Endodermal cell (in vitro differentiated cells): ENCODE data around the gene ARHGAP33. TPM values are rescaled to one million over a fixed set of nuclear protein-coding genes. Genes with fewer than 3 reads are reported as not detected.

Source experiments
- DNase-seq: peaks from one replicate; pipeline ENCODE4 v3.0.0-alpha.2; 2017
- H3K27ac ChIP-seq: 2 replicates; pipeline ENCODE4 v1.5.1; 2013; ENCODE audit warnings: mild to moderate bottlenecking, low read depth, low read length, moderate library complexity
- H3K27me3 ChIP-seq: 2 replicates; pipeline ENCODE4 v1.6.1; 2013; ENCODE audit warnings: mild to moderate bottlenecking, low read length, moderate library complexity; ENCODE audit not compliant: insufficient read depth, control insufficient read depth, poor library complexity, severe bottlenecking
- H3K36me3 ChIP-seq: 2 replicates; pipeline ENCODE4 v1.7.0; 2013; ENCODE audit warnings: mild to moderate bottlenecking, low read length, moderate library complexity; ENCODE audit not compliant: control insufficient read depth, insufficient read depth
- H3K4me1 ChIP-seq: one replicate; pipeline ENCODE4 v1.7.0; 2013; ENCODE audit warnings: low read length; ENCODE audit not compliant: control insufficient read depth, insufficient read depth
- H3K4me3 ChIP-seq: 2 replicates; pipeline ENCODE4 v1.5.1; 2013; ENCODE audit warnings: mild to moderate bottlenecking, low read length, moderate library complexity
- H3K9ac ChIP-seq: 2 replicates; pipeline ENCODE4 v1.6.1; 2013; ENCODE audit warnings: mild to moderate bottlenecking, low read length, moderate library complexity; ENCODE audit not compliant: poor library complexity, severe bottlenecking; ENCODE audit errors: extremely low read depth
- H3K9me3 ChIP-seq: 2 replicates; pipeline ENCODE4 v1.6.1; 2013; ENCODE audit warnings: mild to moderate bottlenecking, low read length, moderate library complexity; ENCODE audit not compliant: control insufficient read depth
- H3K27ac Mint-ChIP-seq: 2 replicates; pipeline ENCODE4 v1.8.0; 2020; ENCODE audit warnings: mixed read lengths
- H3K27me3 Mint-ChIP-seq: 2 replicates; pipeline ENCODE4 v1.8.0; 2021; ENCODE audit warnings: mild to moderate bottlenecking, mixed read lengths; ENCODE audit not compliant: insufficient read depth
- H3K36me3 Mint-ChIP-seq: 2 replicates; pipeline ENCODE4 v1.8.0; 2020; ENCODE audit warnings: low read depth, mixed read lengths
- H3K4me1 Mint-ChIP-seq: 2 replicates; pipeline ENCODE4 v1.8.0; 2020; ENCODE audit warnings: mixed read lengths
- H3K4me3 Mint-ChIP-seq: 2 replicates; pipeline ENCODE4 v1.8.0; 2020; ENCODE audit warnings: mild to moderate bottlenecking, moderate library complexity, mixed read lengths
- H3K9me3 Mint-ChIP-seq: 2 replicates; pipeline ENCODE4 v1.8.0; 2020; ENCODE audit warnings: mild to moderate bottlenecking, mixed read lengths
- CTCF ChIP-seq: fragments of 200-600 bp; sonication (generic); conservative IDR thresholded peaks from 2 replicates; pipeline ENCODE4 v1.5.0; 2021; ENCODE audit warnings: antibody characterized with exemption, mild to moderate bottlenecking
- WGBS, 2 experiments: methylation state at CpG; one replicate each; pipeline versions ENCODE4 v1.1.5 to v1.1.7; 2013; ENCODE audit warnings: missing lambda C conversion rate in 2 of 2, mixed read lengths in 1 of 2; ENCODE audit not compliant: insufficient coverage in 1 of 2, insufficient read length in 1 of 2; 5-methylcytosine and 5-hydroxymethylcytosine counted together
- total RNA-seq, 2 donors: library from RNA; stranded (reverse); fragmentation: NEBNext Ultra II Directional in 1 of 2; extraction: Animal tissue kit (Norgen Biotek cat#: 25700) in 1 of 2; gene quantifications; 2 replicates in 1 of 2; 3 replicates in 1 of 2; pipeline ENCODE4 v1.2.1, GENCODE V29; 2021

Gene ARHGAP33
- total RNA-seq, 2 donors from 2014 or later = 12.7 to 15.0 TPM

GRCh38 chr19:35743640-35744429 lies 31.5 kb upstream of the ARHGAP33 start:
- 93% methylated on average over 16 to 19 of the region's 19 CpGs for WGBS, 2 experiments
- Histone ChIP-seq H3K36me3 (peaks cover 9% of the 10 kb centered on the region), H3K4me1 (no peaks in the 10 kb centered on the region), H3K27me3 (no peaks in the 10 kb centered on the region), H3K9me3 (no peaks in the 10 kb centered on the region), H3K9ac (no peak overlapping the region), H3K27ac (no peak overlapping the region), H3K4me3 (peak overlapping the region; percentile 98)
- Mint-ChIP-seq H3K27ac (peak overlapping the region; percentile 100), H3K9me3 (no peaks in the 10 kb centered on the region), H3K4me1 (peaks cover 7% of the 10 kb centered on the region), H3K36me3 (peaks cover 9% of the 10 kb centered on the region), H3K4me3 (peak overlapping the region; percentile 82), H3K27me3 (no peaks in the 10 kb centered on the region)
- no peak for TF ChIP-seq CTCF
- DNase-seq = no peak

DNA sequence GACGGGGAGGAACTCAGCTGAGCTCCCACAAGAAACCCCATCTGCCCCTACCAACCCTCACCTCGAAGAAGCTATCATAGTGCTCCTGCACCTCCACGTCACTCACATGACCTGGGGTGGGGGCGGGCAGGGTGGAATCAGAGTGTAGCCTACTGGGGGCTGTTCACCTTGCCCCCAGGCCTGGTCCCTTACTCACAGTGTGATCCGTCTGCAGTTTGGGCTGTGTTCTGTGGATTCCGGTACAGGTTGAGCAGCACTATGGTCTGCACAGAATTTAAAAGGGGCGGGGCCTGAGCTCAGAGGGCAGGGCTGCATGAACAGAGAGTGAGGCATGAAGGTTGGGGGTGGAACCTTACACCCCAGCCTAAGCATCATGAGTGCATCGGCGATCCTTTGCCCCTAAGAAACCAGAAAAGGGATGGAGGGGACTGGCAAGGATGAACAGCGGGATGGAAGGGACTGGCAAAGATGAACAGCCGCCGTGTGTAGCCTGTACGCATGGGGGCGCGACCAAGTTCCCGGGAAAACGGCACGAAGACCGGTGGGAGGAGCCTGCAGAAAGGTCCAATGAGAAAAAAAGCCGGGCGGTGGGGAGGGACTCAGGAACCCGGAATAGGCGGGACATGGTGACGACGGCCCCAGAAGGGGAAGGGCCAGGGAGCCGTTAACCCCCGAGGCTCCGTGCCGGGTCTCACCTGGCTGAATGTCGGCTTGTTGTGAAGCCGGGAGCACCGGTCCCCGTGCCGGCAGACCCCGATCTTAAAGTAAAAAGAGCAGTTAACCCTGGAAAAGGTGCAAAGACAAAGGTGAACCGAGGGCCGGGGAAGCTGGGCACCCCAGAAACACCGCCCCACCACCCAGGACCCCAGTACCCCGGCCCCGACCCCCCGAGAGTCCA lies 30.7 kb upstream of the ARHGAP33 start:
- 6 to 10% methylated on average over 30 to 41 of the region's 41 CpGs for WGBS, 2 experiments
- Histone ChIP-seq H3K4me3 (peak overlapping the region; percentile 98), H3K36me3 (peaks cover 3% of the 10 kb centered on the region), H3K4me1 (no peaks in the 10 kb centered on the region), H3K27me3 (no peaks in the 10 kb centered on the region), H3K27ac (peak overlapping the region; percentile 99), H3K9ac (peak overlapping the region; percentile 99), H3K9me3 (no peaks in the 10 kb centered on the region)
- Mint-ChIP-seq H3K36me3 (peaks cover 9% of the 10 kb centered on the region), H3K4me3 (peak overlapping the region; percentile 82), H3K27ac (peak overlapping the region; percentile 100), H3K4me1 (peaks cover 10% of the 10 kb centered on the region), H3K9me3 (no peaks in the 10 kb centered on the region), H3K27me3 (no peaks in the 10 kb centered on the region)
- DNase-seq = peak; percentile 98
- peak; percentile 65 for TF ChIP-seq CTCF

GRCh38 chr19:35745328-35746086 lies 29.9 kb upstream of the ARHGAP33 start, which contains the start of the genes PSENEN and U2AF1L4:
Gene PSENEN, plus strand, starts transcription at chr19:35745651. Its CDS starts 280 bp downstream, at chr19:35745931.
Gene U2AF1L4, minus strand, starts transcription at chr19:35745418. Its CDS starts 27 bp downstream, at chr19:35745391.
- Mint-ChIP-seq H3K9me3 (no peaks in the 10 kb centered on the region), H3K4me1 (peaks cover 10% of the 10 kb centered on the region), H3K27ac (peak within 1 kb of the TSS; percentile 100), H3K27me3 (no peaks in the 10 kb centered on the region), H3K36me3 (peaks cover 9% of the 10 kb centered on the region), H3K4me3 (peak within 1 kb of the TSS; percentile 82)
- WGBS, 2 experiments = 1 to 3% methylated on average over 16 to 40 of the region's 40 CpGs
- H3K4me3 ChIP-seq = peak within 1 kb of the TSS; percentile 98
- TF ChIP-seq CTCF = no peak
- peak within 1 kb of the TSS; percentile 99 for H3K9ac ChIP-seq
- no peaks in the 10 kb centered on the region for H3K9me3 ChIP-seq
- no peaks in the 10 kb centered on the region for H3K27me3 ChIP-seq
- DNase-seq = peak; percentile 98
- peaks cover 3% of the 10 kb centered on the region for H3K36me3 ChIP-seq
- peak within 1 kb of the TSS; percentile 99 for H3K27ac ChIP-seq
- no peaks in the 10 kb centered on the region for H3K4me1 ChIP-seq
